ENCODE results near the gene OR11A1.

The OR11A1 gene

GRCh38 chr6:29501106-29501505 lies 44.2 kb upstream of the OR11A1 start:
- no peak for TF ChIP-seq CTCF (IDR thresholded peaks at IDR 0.05; ENCODE audit: borderline replicate concordance, control extremely low read depth, extremely low read depth, insufficient read depth, missing control alignments)
- in situ Hi-C loops (cut with MboI; ENCODE audit: low sequenced_read_pairs, unreplicated experiment), result no loop called here
- DNase-seq (ENCODE audit: low spot score), result no peak

GRCh38 chr6:29500594-29500993 lies 43.7 kb upstream of the OR11A1 start:
- in situ Hi-C loops (cut with MboI; ENCODE audit: low sequenced_read_pairs, unreplicated experiment), result no loop called here
- DNase-seq (ENCODE audit: low spot score), result no peak
- TF ChIP-seq CTCF (IDR thresholded peaks at IDR 0.05; ENCODE audit: borderline replicate concordance, control extremely low read depth, extremely low read depth, insufficient read depth, missing control alignments), result no peak

- TF ChIP-seq CTCF (IDR thresholded peaks at IDR 0.05; ENCODE audit: borderline replicate concordance, control extremely low read depth, extremely low read depth, insufficient read depth, missing control alignments), result no peak
- no peak for DNase-seq (ENCODE audit: low spot score)
- in situ Hi-C loops (cut with MboI; ENCODE audit: low sequenced_read_pairs, unreplicated experiment), result no loop called here
Observed at GRCh38 chr6:29499704-29500103, 42.8 kb upstream of the OR11A1 start.

GRCh38 chr6:29496961-29497360 lies 40.1 kb upstream of the OR11A1 start:
- DNase-seq (ENCODE audit: low spot score), result no peak
- in situ Hi-C loops (cut with MboI; ENCODE audit: low sequenced_read_pairs, unreplicated experiment), result no loop called here
- no peak for TF ChIP-seq CTCF (IDR thresholded peaks at IDR 0.05; ENCODE audit: borderline replicate concordance, control extremely low read depth, extremely low read depth, insufficient read depth, missing control alignments)

GRCh38 chr6:29495571-29495970 lies 38.7 kb upstream of the OR11A1 start:
- in situ Hi-C loops (cut with MboI; ENCODE audit: low sequenced_read_pairs, unreplicated experiment), result no loop called here
- DNase-seq (ENCODE audit: low spot score), result no peak
- TF ChIP-seq CTCF (IDR thresholded peaks at IDR 0.05; ENCODE audit: borderline replicate concordance, control extremely low read depth, extremely low read depth, insufficient read depth, missing control alignments), result no peak

- DNase-seq (ENCODE audit: low spot score), result no peak
- in situ Hi-C loops (cut with MboI; ENCODE audit: low sequenced_read_pairs, unreplicated experiment), result no loop called here
- no peak for TF ChIP-seq CTCF (IDR thresholded peaks at IDR 0.05; ENCODE audit: borderline replicate concordance, control extremely low read depth, extremely low read depth, insufficient read depth, missing control alignments)
Observed at GRCh38 chr6:29494131-29494530, 37.3 kb upstream of the OR11A1 start.

GRCh38 chr6:29493261-29493660 lies 36.4 kb upstream of the OR11A1 start:
- no peak for DNase-seq (ENCODE audit: low spot score)
- TF ChIP-seq CTCF (IDR thresholded peaks at IDR 0.05; ENCODE audit: borderline replicate concordance, control extremely low read depth, extremely low read depth, insufficient read depth, missing control alignments), result no peak
- in situ Hi-C loops (cut with MboI; ENCODE audit: low sequenced_read_pairs, unreplicated experiment), result no loop called here

Measured in GM13976 (cell line).